Measurements from ENCODE around the gene HMGCLL1. TPM values are rescaled to one million over a fixed set of nuclear protein-coding genes. Genes with fewer than 3 reads are reported as not detected.

HMGCLL1 gene
- total and polyA plus RNA-seq, 2 donors (not counting 3 experiments of a cell fraction or from before 2014, with no cell fraction given) = not detected

DNA sequence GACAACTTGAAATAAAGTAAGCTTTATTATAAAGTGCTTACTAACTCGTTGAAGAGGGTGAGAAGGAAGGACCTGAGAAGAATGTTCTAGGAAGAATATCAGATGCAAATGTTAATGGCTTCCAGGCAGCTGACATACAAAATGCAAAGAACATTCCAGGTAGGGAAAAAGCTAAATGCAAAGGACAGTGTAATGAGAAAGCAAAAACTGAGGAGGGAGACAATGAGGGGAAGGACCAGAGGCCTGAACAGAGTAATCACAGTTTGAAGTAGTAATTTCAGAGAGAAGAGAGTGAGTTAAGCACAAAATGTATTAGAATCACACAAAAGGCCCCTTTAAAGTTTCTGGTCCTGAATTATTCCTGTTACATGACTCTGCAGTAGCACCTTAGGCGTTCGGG is 81.3 kb downstream of the HMGCLL1 start:
- DNase-seq (ENCODE audit: low read depth, low spot score) (no peak), FAIRE-seq (no peak)
- BruUV-seq (replicated peaks) = no TSS peak
- no peak overlapping the region for H3K9ac ChIP-seq (replicated peaks; ENCODE audit: extremely low read depth, insufficient read depth, low read length)
- no peaks in the 10 kb centered on the region for H4K20me1 ChIP-seq (replicated peaks; ENCODE audit: control insufficient read depth, extremely low read depth, insufficient read depth, low read length)
- intact Hi-C loops (cut with micrococcal nuclease) = no loop called here
- POLR2A ChIA-PET = no interaction called here
- H3K4me1 ChIP-seq (ENCODE audit: control insufficient read depth, extremely low read depth, insufficient read depth, low read length) = no peaks in the 10 kb centered on the region
- dilution Hi-C loops (cut with MboI; ENCODE audit: extremely low pct_ligation_motif_present, low sequenced_read_pairs) = no loop called here
- H3K27me3 ChIP-seq (ENCODE audit: control insufficient read depth in 2 of 2, insufficient read depth in 2 of 2, low read length in 2 of 2) = no peaks in the 10 kb centered on the region
- H3K79me2 ChIP-seq (ENCODE audit: control insufficient read depth, insufficient read depth, low read length) = no peaks in the 10 kb centered on the region
- no peak for TF ChIP-seq POLR2A (IDR thresholded peaks at IDR 0.05; ENCODE audit: low read depth, low read length)
- TF ChIP-seq FOS (IDR thresholded peaks at IDR 0.05; ENCODE audit: borderline replicate concordance, insufficient read depth, low read length) = no peak
- TF ChIP-seq POLR2AphosphoS5 (IDR thresholded peaks at IDR 0.05; ENCODE audit: insufficient read depth, low read depth, low read length) = no peak
- no peak for TF ChIP-seq EZH2 (IDR thresholded peaks at IDR 0.05; ENCODE audit: borderline replicate concordance, low read depth, low read length, severe bottlenecking)
- no peak for TF ChIP-seq MAX (IDR thresholded peaks at IDR 0.05; ENCODE audit: insufficient read depth, insufficient read length)
- TF ChIP-seq, protein P1, sequence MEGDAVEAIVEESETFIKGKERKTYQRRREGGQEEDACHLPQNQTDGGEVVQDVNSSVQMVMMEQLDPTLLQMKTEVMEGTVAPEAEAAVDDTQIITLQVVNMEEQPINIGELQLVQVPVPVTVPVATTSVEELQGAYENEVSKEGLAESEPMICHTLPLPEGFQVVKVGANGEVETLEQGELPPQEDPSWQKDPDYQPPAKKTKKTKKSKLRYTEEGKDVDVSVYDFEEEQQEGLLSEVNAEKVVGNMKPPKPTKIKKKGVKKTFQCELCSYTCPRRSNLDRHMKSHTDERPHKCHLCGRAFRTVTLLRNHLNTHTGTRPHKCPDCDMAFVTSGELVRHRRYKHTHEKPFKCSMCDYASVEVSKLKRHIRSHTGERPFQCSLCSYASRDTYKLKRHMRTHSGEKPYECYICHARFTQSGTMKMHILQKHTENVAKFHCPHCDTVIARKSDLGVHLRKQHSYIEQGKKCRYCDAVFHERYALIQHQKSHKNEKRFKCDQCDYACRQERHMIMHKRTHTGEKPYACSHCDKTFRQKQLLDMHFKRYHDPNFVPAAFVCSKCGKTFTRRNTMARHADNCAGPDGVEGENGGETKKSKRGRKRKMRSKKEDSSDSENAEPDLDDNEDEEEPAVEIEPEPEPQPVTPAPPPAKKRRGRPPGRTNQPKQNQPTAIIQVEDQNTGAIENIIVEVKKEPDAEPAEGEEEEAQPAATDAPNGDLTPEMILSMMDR (IDR thresholded peaks at IDR 0.05; ENCODE audit: extremely low read depth in 1 of 2, insufficient read depth in 1 of 2, low read depth in 1 of 2, low read length in 2 of 2) = no peak
- TF ChIP-seq GATA2 (IDR thresholded peaks at IDR 0.05; ENCODE audit: insufficient read depth, insufficient read length, low read depth, low read length) = no peak
- no peak for TF ChIP-seq JUN (IDR thresholded peaks at IDR 0.05; ENCODE audit: borderline replicate concordance, insufficient read depth, insufficient read length, low read depth)
- TF ChIP-seq MYC (IDR thresholded peaks at IDR 0.05; ENCODE audit: low read depth, low read length) = no peak
- CTCF ChIA-PET = interaction anchor here (1.7 kb wide), 1 partner anchor 221 kb away, joined by 3 read pairs; no protein-coding TSS in a partner anchor
- no peak overlapping the region for H3K4me2 ChIP-seq (ENCODE audit: insufficient read depth, low read length)
- no peaks in the 10 kb centered on the region for H3K9me1 ChIP-seq (replicated peaks; ENCODE audit: control insufficient read depth, extremely low read depth, insufficient read depth, low read length)
- no peaks in the 10 kb centered on the region for H3K36me3 ChIP-seq (ENCODE audit: control insufficient read depth in 2 of 2, extremely low read depth in 1 of 2, insufficient read depth in 2 of 2, low read length in 2 of 2)
- no peaks in the 10 kb centered on the region for H3K9me3 ChIP-seq (replicated peaks; ENCODE audit: control insufficient read depth, insufficient read depth, low read length)
- no peak overlapping the region for H3K4me3 ChIP-seq (replicated peaks in 1 of 3; ENCODE audit: insufficient read depth in 1 of 3, low read depth in 1 of 3, low read length in 3 of 3)
- H2AFZ ChIP-seq (ENCODE audit: low read depth, low read length) = no peak overlapping the region
- no peak overlapping the region for H3K27ac ChIP-seq (ENCODE audit: insufficient read depth, low read depth, low read length)
